Measurements from ENCODE around the gene NDUFS3.

The NDUFS3 gene

GRCh38 chr11:47603295-47603694 lies 24.4 kb downstream of the NDUFS3 start:
- peak; percentile 42 for DNase-seq (ENCODE audit: low read depth)
- H3K4me3 ChIP-seq (ENCODE audit: low read length): no peak overlapping the region
- TF ChIP-seq CTCF (conservative IDR thresholded peaks at IDR 0.05; ENCODE audit: low read length): no peak

GRCh38 chr11:47605921-47606320 lies 27.0 kb downstream of the NDUFS3 start:
- no peak for DNase-seq (ENCODE audit: low read depth)
- TF ChIP-seq CTCF (conservative IDR thresholded peaks at IDR 0.05; ENCODE audit: low read length): no peak
- H3K4me3 ChIP-seq (ENCODE audit: low read length): no peak overlapping the region

GRCh38 chr11:47606731-47607130 lies 27.9 kb downstream of the NDUFS3 start:
- DNase-seq (ENCODE audit: low read depth): peak; percentile 42
- TF ChIP-seq CTCF (conservative IDR thresholded peaks at IDR 0.05; ENCODE audit: low read length): no peak
- H3K4me3 ChIP-seq (ENCODE audit: low read length): no peak overlapping the region

GRCh38 chr11:47607380-47607779 lies 28.5 kb downstream of the NDUFS3 start:
- DNase-seq (ENCODE audit: low read depth): peak; percentile 91
- peak overlapping the region; percentile 26 for H3K4me3 ChIP-seq (ENCODE audit: low read length)
- TF ChIP-seq CTCF (conservative IDR thresholded peaks at IDR 0.05; ENCODE audit: low read length): no peak

- H3K4me3 ChIP-seq (ENCODE audit: low read length): no peak overlapping the region
- no peak for DNase-seq (ENCODE audit: low read depth)
- no peak for TF ChIP-seq CTCF (conservative IDR thresholded peaks at IDR 0.05; ENCODE audit: low read length)
These were observed 30.8 kb downstream of the NDUFS3 start for GRCh38 chr11:47609675-47610074.

GRCh38 chr11:47611348-47611794 lies 32.5 kb downstream of the NDUFS3 start:
- H3K4me3 ChIP-seq (ENCODE audit: low read length): no peak overlapping the region
- TF ChIP-seq CTCF (conservative IDR thresholded peaks at IDR 0.05; ENCODE audit: low read length): no peak
- peak; percentile 53 for DNase-seq (ENCODE audit: low read depth)

- H3K4me3 ChIP-seq (ENCODE audit: low read length): no peak overlapping the region
- DNase-seq (ENCODE audit: low read depth): no peak
- TF ChIP-seq CTCF (conservative IDR thresholded peaks at IDR 0.05; ENCODE audit: low read length): no peak
These were observed 36.4 kb downstream of the NDUFS3 start for GRCh38 chr11:47615249-47615648.

Data from AG10803 (cell line).